ENCODE data around the gene HIF3A.

Gene HIF3A

DNA sequence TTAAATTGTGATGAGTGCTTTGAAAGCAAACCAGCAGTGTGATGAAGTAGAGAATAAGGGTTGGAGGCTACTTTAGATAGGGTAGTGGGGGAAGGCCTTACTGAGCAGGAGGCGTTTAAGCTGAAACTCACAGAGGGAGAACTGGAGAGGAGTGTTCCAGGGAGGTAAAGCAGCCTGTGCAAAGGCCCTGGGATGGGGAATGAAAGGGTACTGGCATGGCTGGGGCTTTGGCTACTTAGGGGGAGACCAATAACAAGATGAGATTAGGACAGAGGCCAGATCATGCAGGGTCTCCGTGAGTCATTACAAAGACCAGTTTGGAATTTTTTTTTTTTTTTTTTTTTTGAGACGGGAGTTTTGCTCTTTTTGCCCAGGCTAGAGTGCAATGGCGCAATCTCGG, 51.1 kb downstream of the HIF3A start:
- no peak for DNase-seq (ENCODE audit: low spot score)
- H3K27ac ChIP-seq, result peak overlapping the region; percentile 93
- POLR2A ChIA-PET (ENCODE audit: low non-redundant PET), result no interaction called here
- TF ChIP-seq, protein P1, sequence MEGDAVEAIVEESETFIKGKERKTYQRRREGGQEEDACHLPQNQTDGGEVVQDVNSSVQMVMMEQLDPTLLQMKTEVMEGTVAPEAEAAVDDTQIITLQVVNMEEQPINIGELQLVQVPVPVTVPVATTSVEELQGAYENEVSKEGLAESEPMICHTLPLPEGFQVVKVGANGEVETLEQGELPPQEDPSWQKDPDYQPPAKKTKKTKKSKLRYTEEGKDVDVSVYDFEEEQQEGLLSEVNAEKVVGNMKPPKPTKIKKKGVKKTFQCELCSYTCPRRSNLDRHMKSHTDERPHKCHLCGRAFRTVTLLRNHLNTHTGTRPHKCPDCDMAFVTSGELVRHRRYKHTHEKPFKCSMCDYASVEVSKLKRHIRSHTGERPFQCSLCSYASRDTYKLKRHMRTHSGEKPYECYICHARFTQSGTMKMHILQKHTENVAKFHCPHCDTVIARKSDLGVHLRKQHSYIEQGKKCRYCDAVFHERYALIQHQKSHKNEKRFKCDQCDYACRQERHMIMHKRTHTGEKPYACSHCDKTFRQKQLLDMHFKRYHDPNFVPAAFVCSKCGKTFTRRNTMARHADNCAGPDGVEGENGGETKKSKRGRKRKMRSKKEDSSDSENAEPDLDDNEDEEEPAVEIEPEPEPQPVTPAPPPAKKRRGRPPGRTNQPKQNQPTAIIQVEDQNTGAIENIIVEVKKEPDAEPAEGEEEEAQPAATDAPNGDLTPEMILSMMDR (conservative IDR thresholded peaks at IDR 0.05; ENCODE audit: low read depth), result no peak
- CTCF ChIA-PET, result interaction anchor here (1.0 kb wide), 1 partner anchor 66 kb away, joined by 3 read pairs; no protein-coding TSS in a partner anchor

DNA sequence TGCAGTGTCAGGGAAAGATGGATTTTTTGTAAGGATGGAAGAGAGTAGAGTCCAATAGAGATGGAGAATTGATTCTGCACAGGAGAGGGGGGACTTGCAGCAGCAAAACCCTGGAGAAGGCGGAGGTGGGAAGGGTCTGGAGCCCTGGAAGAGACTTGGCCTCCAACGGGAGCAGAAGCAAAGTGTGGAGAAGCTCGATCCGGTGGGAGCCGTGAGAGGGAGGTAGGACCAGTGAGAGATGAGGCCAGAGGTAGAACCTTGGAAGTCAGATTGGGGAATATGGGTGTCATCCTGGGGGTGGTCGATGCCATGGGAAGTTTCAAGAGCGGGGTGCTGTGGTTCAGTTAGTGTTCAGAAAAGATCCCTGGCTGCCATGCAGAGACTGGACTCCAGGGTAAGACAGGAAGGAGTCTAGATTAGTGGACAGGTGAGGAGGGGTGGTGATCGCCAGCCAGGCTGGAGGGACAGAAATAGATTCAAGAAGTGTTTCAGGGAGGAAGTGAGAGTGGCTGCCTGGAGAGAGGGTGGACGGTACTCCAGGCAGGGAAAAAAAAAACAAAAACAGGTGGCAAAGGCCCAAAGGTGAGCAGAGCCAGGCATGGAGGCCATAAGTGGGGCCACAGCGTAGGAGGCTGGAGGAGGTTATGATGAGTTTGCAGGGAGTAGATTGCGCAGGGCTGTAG, 52.6 kb downstream of the HIF3A start:
- peak overlapping the region; percentile 93 for H3K27ac ChIP-seq
- no peak for DNase-seq (ENCODE audit: low spot score)
- ChIA-PET CTCF (interaction anchor here (0.6 to 0.8 kb wide), 3 partner anchors 10 to 18 kb away, joined by 4 to 5 read pairs (median 4); no protein-coding TSS in a partner anchor), POLR2A (ENCODE audit: low non-redundant PET) (no interaction called here)
- TF ChIP-seq, protein P1 (conservative IDR thresholded peaks at IDR 0.05; ENCODE audit: low read depth), result no peak

DNA sequence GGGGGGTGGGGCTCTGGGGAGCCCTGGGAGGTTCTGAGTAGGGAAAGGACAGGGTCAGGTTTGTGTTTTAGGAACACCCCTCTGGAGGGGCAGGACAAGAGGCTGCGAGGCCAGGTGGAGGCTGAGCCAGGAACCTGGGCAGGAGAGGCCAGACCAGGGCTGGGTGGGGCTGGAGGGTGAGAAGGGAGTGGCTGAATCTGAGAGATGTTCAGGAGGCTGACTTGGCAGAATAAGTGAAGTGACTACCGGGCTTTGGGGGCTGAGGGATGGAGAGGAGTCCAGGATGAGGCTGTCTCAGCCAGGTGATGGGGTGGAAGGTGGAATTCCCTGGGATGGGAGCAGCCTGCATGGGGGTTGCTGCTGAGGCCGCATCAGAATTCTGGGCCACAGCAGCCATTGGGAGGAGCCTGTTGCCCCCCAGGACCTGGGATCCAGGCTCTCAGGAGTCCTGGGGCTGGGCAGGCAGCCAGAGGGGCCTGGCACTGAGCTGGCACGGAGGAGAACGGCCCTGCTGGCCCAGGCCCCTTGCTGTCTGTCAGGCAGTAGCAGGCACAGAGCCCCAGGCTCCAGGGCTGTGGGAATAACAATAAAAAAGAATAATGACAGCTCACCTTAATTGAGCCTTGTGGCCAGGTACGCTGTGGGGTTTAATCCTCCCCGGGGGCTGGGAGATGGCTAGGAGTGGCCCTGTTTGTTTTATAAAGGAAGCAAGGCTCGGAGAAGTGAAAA, 53.4 kb downstream of the HIF3A start:
- DNase-seq (ENCODE audit: low spot score), result peak; percentile 58
- CTCF ChIA-PET, result interaction anchor here (0.5 to 2.1 kb wide), 2 partner anchors 69 to 253 kb away, joined by 5 to 8 read pairs; no protein-coding TSS in a partner anchor
- peak overlapping the region; percentile 93 for H3K27ac ChIP-seq
- POLR2A ChIA-PET (ENCODE audit: low non-redundant PET), result no interaction called here
- TF ChIP-seq, protein P1 (conservative IDR thresholded peaks at IDR 0.05; ENCODE audit: low read depth), result no peak

DNA sequence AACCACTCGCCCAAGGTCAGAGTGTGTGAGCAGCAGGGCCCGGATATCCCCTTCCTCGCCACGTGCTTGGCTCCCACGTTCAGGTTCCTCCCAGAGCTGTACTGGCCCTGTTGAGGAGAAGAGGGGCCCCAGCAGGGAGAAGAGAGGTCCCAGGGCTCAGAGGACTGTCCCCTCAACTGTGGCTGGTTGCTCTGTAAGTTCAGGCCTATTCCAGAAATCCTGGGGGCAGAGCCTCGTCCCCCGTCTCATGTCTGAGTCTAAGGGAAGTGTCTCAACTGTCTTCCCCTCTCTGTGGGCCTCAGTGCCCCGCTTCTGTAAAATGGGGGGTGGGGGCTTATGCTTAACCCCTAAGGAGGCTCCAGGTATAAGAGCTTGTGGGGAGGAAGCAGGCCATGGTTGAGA, 53.9 kb downstream of the HIF3A start:
- no peak for DNase-seq (ENCODE audit: low spot score)
- H3K27ac ChIP-seq, result peak overlapping the region; percentile 93
- POLR2A ChIA-PET (ENCODE audit: low non-redundant PET), result no interaction called here
- CTCF ChIA-PET, result interaction anchor here (2.1 kb wide), 1 partner anchor 69 kb away, joined by 8 read pairs; no protein-coding TSS in a partner anchor
- TF ChIP-seq, protein P1 (conservative IDR thresholded peaks at IDR 0.05; ENCODE audit: low read depth), result no peak

DNA sequence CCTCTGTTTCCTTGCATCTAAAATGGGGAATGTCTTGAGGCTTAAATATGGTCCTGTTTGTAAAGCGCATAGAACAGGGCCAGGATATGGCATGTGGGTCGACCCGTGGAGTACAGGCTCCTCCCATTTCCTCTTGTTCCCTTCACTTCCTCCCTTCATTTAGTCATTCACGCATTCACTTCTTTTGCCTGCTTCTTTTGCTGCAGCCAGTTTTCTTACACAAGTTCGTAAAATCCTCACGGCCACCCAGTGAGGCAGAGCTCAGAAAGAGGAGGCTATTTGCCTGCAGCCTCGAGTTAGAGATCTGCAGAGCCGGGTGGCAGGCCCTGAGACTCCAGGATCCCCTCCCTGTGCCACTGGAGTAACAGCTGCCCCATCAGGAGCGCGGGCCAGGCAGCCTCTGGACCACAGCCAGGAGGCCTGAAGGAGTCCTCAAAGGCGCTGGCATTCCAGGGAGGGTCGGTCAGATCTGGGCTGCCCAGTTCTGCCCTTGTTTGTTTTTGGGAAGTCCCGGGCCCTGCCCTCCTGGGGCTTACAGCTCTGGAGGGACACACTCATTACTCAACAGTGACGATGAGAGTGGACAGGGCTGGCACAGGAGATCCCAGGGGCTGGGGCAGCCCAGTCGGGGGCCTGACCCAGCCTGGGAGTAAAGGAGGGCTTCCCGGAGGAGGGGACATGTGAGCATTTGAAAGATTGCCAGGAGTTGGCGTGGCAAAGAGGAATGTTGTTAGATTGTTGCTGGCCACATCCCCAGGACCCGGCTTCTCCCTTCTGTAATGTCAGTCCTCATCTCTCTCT, 54.6 kb downstream of the HIF3A start:
- H3K27ac ChIP-seq, result peak overlapping the region; percentile 93
- ChIA-PET POLR2A (ENCODE audit: low non-redundant PET) (no interaction called here), CTCF (interaction anchor here (2.1 kb wide), 1 partner anchor 70 kb away, joined by 8 read pairs; no protein-coding TSS in a partner anchor)
- peak; percentile 64 for DNase-seq (ENCODE audit: low spot score)
- TF ChIP-seq, protein P1 (conservative IDR thresholded peaks at IDR 0.05; ENCODE audit: low read depth), result no peak

All from RWPE1 (cell line).